Activated CD4-positive, alpha-beta T cell treated with anti-CD3 and anti-CD28 coated beads for 36 hours (primary cell): Measurements from ENCODE around the gene LUC7L2. TPM values are rescaled to one million over a fixed set of nuclear protein-coding genes. Genes with fewer than 3 reads are reported as not detected.
"Not testable (repeated sequence)": the region's sequence is repeated elsewhere in the genome, so short reads cannot be mapped to it uniquely, and the experiment has no call there.

ENCODE experiments used
- ATAC-seq: fragments of 200-7000 bp; cut with Tn5 transposase; one replicate; pipeline ENCODE4 v1.10.0; 2021; ENCODE audit warnings: mild to moderate bottlenecking, moderate library complexity
- CTCF ChIA-PET: fragments of 350-600 bp; sonication (Branson Sonifier 250); formaldehyde crosslinking; loops from one replicate; lab custom pipeline; 2021; ENCODE audit warnings: antibody characterized with exemption; lab: Charles Lee
- POLR2A ChIA-PET: fragments of 350-600 bp; sonication (Branson Sonifier 250); formaldehyde crosslinking; loops from one replicate; lab custom pipeline; 2021; ENCODE audit warnings: antibody characterized with exemption, inconsistent platforms; lab: Charles Lee
- DNase-seq: peaks from one replicate; pipeline ENCODE4 v3.0.0-alpha.2; 2020
- H3K27ac Mint-ChIP-seq: one replicate; pipeline ENCODE4 v1.8.0; 2021; ENCODE audit warnings: mixed read lengths
- H3K27me3 Mint-ChIP-seq: one replicate; pipeline ENCODE4 v1.8.0; 2021; ENCODE audit warnings: mixed read lengths
- H3K36me3 Mint-ChIP-seq: one replicate; pipeline ENCODE4 v1.8.0; 2021; ENCODE audit warnings: low read depth, mixed read lengths
- H3K4me1 Mint-ChIP-seq: one replicate; pipeline ENCODE4 v1.8.0; 2021; ENCODE audit warnings: mixed read lengths
- H3K4me3 Mint-ChIP-seq: one replicate; pipeline ENCODE4 v1.8.0; 2021; ENCODE audit warnings: mild to moderate bottlenecking, moderate library complexity, mixed read lengths
- H3K9me3 Mint-ChIP-seq: one replicate; pipeline ENCODE4 v1.8.0; 2021; ENCODE audit warnings: low read depth, mixed read lengths
- intact Hi-C, 2 experiments: fragments of 100-400 bp; cut with DNase I in 1 of 2; cut with micrococcal nuclease in 1 of 2; formaldehyde crosslinking; loops; one replicate each; pipeline versions ENCODE4 v1.14.2 to v1.15.1; 2022 to 2024; cut with DNase I, micrococcal nuclease
- total RNA-seq, 2 experiments: library from RNA; stranded (reverse); gene quantifications; one replicate each; pipeline ENCODE4 v1.2.3, GENCODE V29; 2021

Gene LUC7L2
- total RNA-seq, 2 experiments from 2014 or later = 124 to 126 TPM

- peaks cover 12% of the 10 kb centered on the region for H3K36me3 Mint-ChIP-seq
- CTCF ChIA-PET = interaction anchor here (1.4 kb wide), 1 partner anchor 16 kb away, joined by 3 read pairs; no protein-coding TSS in a partner anchor
These were observed 4.4 kb upstream of the LUC7L2 start for GRCh38 chr7:139355320-139355719.

GRCh38 chr7:139357729-139358506, 1.8 kb upstream of the LUC7L2 start:
- not testable (repeated sequence) for H3K9me3 Mint-ChIP-seq, DNase-seq, ATAC-seq, H3K27me3 Mint-ChIP-seq
- H3K4me1 Mint-ChIP-seq = peaks cover 14% of the 10 kb centered on the region
- peaks cover 25% of the 10 kb centered on the region for H3K36me3 Mint-ChIP-seq
- CTCF ChIA-PET = interaction anchor here (1.0 kb wide), 1 partner anchor 37 kb away, joined by 3 read pairs; no protein-coding TSS in a partner anchor
- intact Hi-C loops = loop anchor here (2.0 to 5.0 kb wide), 3 partner anchors 249 to 1121 kb away; partner anchors contain the start of genes MKRN1 (in 1 of the 2), TRIM24 (in 1 of the 2) and ZC3HAV1 (in 1 of the 2)
- H3K4me3 Mint-ChIP-seq = peak overlapping the region; percentile 99
- peak overlapping the region; percentile 98 for H3K27ac Mint-ChIP-seq
- POLR2A ChIA-PET = interaction anchor here (0.6 to 1.0 kb wide), 6 partner anchors 13 to 1313 kb away, joined by 3 to 6 read pairs (median 3); no protein-coding TSS in a partner anchor

More at GRCh38 chr7:139355320-139355719, 4.4 kb upstream of the LUC7L2 start:
- no peak overlapping the region for H3K4me3 Mint-ChIP-seq
- POLR2A ChIA-PET = interaction anchor here (0.6 kb wide), 1 partner anchor 15 kb away, joined by 7 read pairs; no protein-coding TSS in a partner anchor
- H3K27ac Mint-ChIP-seq = no peak overlapping the region
- H3K27me3 Mint-ChIP-seq = no peaks in the 10 kb centered on the region
- DNase-seq (no peak), ATAC-seq (no peak)
- intact Hi-C loops = loop anchor here in 1 of 2 experiments (5.0 kb wide), 1 partner anchor 893 kb away; the partner anchor contains the start of gene TRIM24
- no peaks in the 10 kb centered on the region for H3K9me3 Mint-ChIP-seq
- H3K4me1 Mint-ChIP-seq = no peaks in the 10 kb centered on the region

- Mint-ChIP-seq H3K4me1 (peaks cover 20% of the 10 kb centered on the region), H3K27ac (peak overlapping the region; percentile 98), H3K4me3 (peak overlapping the region; percentile 99), H3K36me3 (peaks cover 29% of the 10 kb centered on the region), H3K9me3 (no peaks in the 10 kb centered on the region), H3K27me3 (no peaks in the 10 kb centered on the region)
- ATAC-seq = peak; percentile 2
- CTCF ChIA-PET = interaction anchor here (0.6 to 1.0 kb wide), 2 partner anchors 38 to 76 kb away, joined by 3 to 4 read pairs; no protein-coding TSS in a partner anchor
- peak; percentile 73 for DNase-seq
- POLR2A ChIA-PET = interaction anchor here (1.0 to 2.0 kb wide), 8 partner anchors 12 to 322 kb away, joined by 3 to 17 read pairs (median 4); partner anchors contain the start of gene FMC1
- intact Hi-C loops = loop anchor here (1.0 to 5.0 kb wide), 6 partner anchors 18 to 1120 kb away; partner anchors contain the start of genes UBN2 (in 2 of the 2), KDM7A (in 1 of the 2), MKRN1 (in 1 of the 2) and TRIM24 (in 1 of the 2)
These were observed 941 bp upstream of the LUC7L2 start for GRCh38 chr7:139358541-139359365.

- ATAC-seq (peak; percentile 85), DNase-seq (peak; percentile 99)
- no peaks in the 10 kb centered on the region for H3K9me3 Mint-ChIP-seq
- POLR2A ChIA-PET = interaction anchor here (0.7 to 2.0 kb wide), 14 partner anchors 14 to 321 kb away, joined by 3 to 17 read pairs (median 3); partner anchors contain the start of gene FMC1
- no peaks in the 10 kb centered on the region for H3K27me3 Mint-ChIP-seq
- peaks cover 31% of the 10 kb centered on the region for H3K4me1 Mint-ChIP-seq
- CTCF ChIA-PET = interaction anchor here (1.1 to 1.5 kb wide), 2 partner anchors 15 to 21 kb away, joined by 3 to 9 read pairs; no protein-coding TSS in a partner anchor
- peaks cover 37% of the 10 kb centered on the region for H3K36me3 Mint-ChIP-seq
- peak overlapping the region; percentile 99 for H3K4me3 Mint-ChIP-seq
- peak overlapping the region; percentile 98 for H3K27ac Mint-ChIP-seq
- intact Hi-C loops = loop anchor here (1.0 to 10.0 kb wide), 9 partner anchors 251 to 1314 kb away; partner anchors contain the start of genes ADCK2 (in 1 of the 2), KDM7A (in 1 of the 2), PARP12 (in 1 of the 2) and TRIM24 (in 1 of the 2)
These were observed 685 bp downstream of the LUC7L2 start for GRCh38 chr7:139360210-139360947.

GRCh38 chr7:139360948-139361307, 1.2 kb downstream of the LUC7L2 start:
- ATAC-seq = no peak
- DNase-seq = no peak
- ChIA-PET CTCF (no interaction called here), POLR2A (interaction anchor here (0.7 to 1.7 kb wide), 5 partner anchors 14 to 266 kb away, joined by 3 to 7 read pairs (median 6); a partner anchor contains a TSS)
- Mint-ChIP-seq H3K4me1 (peaks cover 37% of the 10 kb centered on the region), H3K9me3 (no peaks in the 10 kb centered on the region), H3K27ac (peak overlapping the region; percentile 98), H3K4me3 (peak overlapping the region; percentile 99), H3K36me3 (peaks cover 39% of the 10 kb centered on the region), H3K27me3 (no peaks in the 10 kb centered on the region)
- intact Hi-C loops = loop anchor here (1.0 to 10.0 kb wide), 9 partner anchors 252 to 1314 kb away; partner anchors contain the start of genes ADCK2 (in 1 of the 2), KDM7A (in 1 of the 2), PARP12 (in 1 of the 2) and TRIM24 (in 1 of the 2)

GRCh38 chr7:139361523-139361922, 1.8 kb downstream of the LUC7L2 start:
- H3K4me1 Mint-ChIP-seq = peaks cover 43% of the 10 kb centered on the region
- intact Hi-C loops = loop anchor here (2.0 to 10.0 kb wide), 7 partner anchors 321 to 1313 kb away; partner anchors contain the start of genes ADCK2 (in 1 of the 2), KDM7A (in 1 of the 2) and PARP12 (in 1 of the 2)
- no peaks in the 10 kb centered on the region for H3K27me3 Mint-ChIP-seq
- H3K36me3 Mint-ChIP-seq = peaks cover 44% of the 10 kb centered on the region
- CTCF ChIA-PET = interaction anchor here (1.2 kb wide), 1 partner anchor 12 kb away, joined by 3 read pairs; no protein-coding TSS in a partner anchor
- peak overlapping the region; percentile 99 for H3K4me3 Mint-ChIP-seq
- POLR2A ChIA-PET = interaction anchor here (0.7 kb wide), 1 partner anchor 225 kb away, joined by 3 read pairs; no protein-coding TSS in a partner anchor
- no peaks in the 10 kb centered on the region for H3K9me3 Mint-ChIP-seq
- ATAC-seq (no peak), DNase-seq (no peak)
- H3K27ac Mint-ChIP-seq = peak overlapping the region; percentile 98

- intact Hi-C loops = loop anchor here (5.0 to 10.0 kb wide), 5 partner anchors 320 to 1312 kb away; partner anchors contain the start of genes ADCK2 (in 1 of the 2), KDM7A (in 1 of the 2) and PARP12 (in 1 of the 2)
- H3K27ac Mint-ChIP-seq = no peak overlapping the region
- peaks cover 45% of the 10 kb centered on the region for H3K36me3 Mint-ChIP-seq
These were observed 2.6 kb downstream of the LUC7L2 start for GRCh38 chr7:139362302-139362701.

GRCh38 chr7:139362981-139363380, 3.3 kb downstream of the LUC7L2 start:
- Mint-ChIP-seq H3K9me3 (no peaks in the 10 kb centered on the region), H3K27ac (peak overlapping the region; percentile 71), H3K4me1 (peaks cover 52% of the 10 kb centered on the region), H3K27me3 (no peaks in the 10 kb centered on the region), H3K4me3 (peak overlapping the region; percentile 54), H3K36me3 (peaks cover 51% of the 10 kb centered on the region)
- ChIA-PET CTCF (interaction anchor here (0.6 to 1.3 kb wide), 2 partner anchors 10 to 35 kb away, joined by 3 to 11 read pairs; no protein-coding TSS in a partner anchor), POLR2A (no interaction called here)
- intact Hi-C loops = loop anchor here (1.0 to 10.0 kb wide), 6 partner anchors 11 to 1312 kb away; partner anchors contain the start of genes ADCK2 (in 1 of the 2), KDM7A (in 1 of the 2) and PARP12 (in 1 of the 2)
- ATAC-seq = no peak
- DNase-seq = peak; percentile 17

More at GRCh38 chr7:139362302-139362701, 2.6 kb downstream of the LUC7L2 start:
- ChIA-PET CTCF (interaction anchor here (1.2 kb wide), 1 partner anchor 12 kb away, joined by 3 read pairs; no protein-coding TSS in a partner anchor), POLR2A (no interaction called here)
- Mint-ChIP-seq H3K9me3 (no peaks in the 10 kb centered on the region), H3K27me3 (no peaks in the 10 kb centered on the region), H3K4me1 (peaks cover 45% of the 10 kb centered on the region), H3K4me3 (peak overlapping the region; percentile 54)
- DNase-seq = no peak
- no peak for ATAC-seq

- no peaks in the 10 kb centered on the region for H3K27me3 Mint-ChIP-seq
- no peaks in the 10 kb centered on the region for H3K9me3 Mint-ChIP-seq
- no peak overlapping the region for H3K4me3 Mint-ChIP-seq
- ATAC-seq (no peak), DNase-seq (no peak)
- peaks cover 48% of the 10 kb centered on the region for H3K36me3 Mint-ChIP-seq
- ChIA-PET CTCF (interaction anchor here (1.3 to 1.8 kb wide), 2 partner anchors 9 to 22 kb away, joined by 3 to 8 read pairs; no protein-coding TSS in a partner anchor), POLR2A (interaction anchor here (0.9 kb wide), 1 partner anchor 13 kb away, joined by 4 read pairs; no protein-coding TSS in a partner anchor)
- intact Hi-C loops = loop anchor here in 1 of 2 experiments (10.0 kb wide), 1 partner anchor 1309 kb away; the partner anchor contains the start of gene ADCK2
- peaks cover 70% of the 10 kb centered on the region for H3K4me1 Mint-ChIP-seq
- H3K27ac Mint-ChIP-seq = peak overlapping the region; percentile 26
These were observed 5.6 kb downstream of the LUC7L2 start for GRCh38 chr7:139365336-139365735.
